GM12801 (cell line): ENCODE data around the gene MINDY2.

ENCODE experiments used
- CTCF ChIP-seq: IDR thresholded peaks from one replicate; pipeline ENCODE4 v1.5.1; 2011; ENCODE audit warnings: control low read depth; ENCODE audit not compliant: insufficient read length; ENCODE audit errors: extremely low read depth

Gene MINDY2, protein sequence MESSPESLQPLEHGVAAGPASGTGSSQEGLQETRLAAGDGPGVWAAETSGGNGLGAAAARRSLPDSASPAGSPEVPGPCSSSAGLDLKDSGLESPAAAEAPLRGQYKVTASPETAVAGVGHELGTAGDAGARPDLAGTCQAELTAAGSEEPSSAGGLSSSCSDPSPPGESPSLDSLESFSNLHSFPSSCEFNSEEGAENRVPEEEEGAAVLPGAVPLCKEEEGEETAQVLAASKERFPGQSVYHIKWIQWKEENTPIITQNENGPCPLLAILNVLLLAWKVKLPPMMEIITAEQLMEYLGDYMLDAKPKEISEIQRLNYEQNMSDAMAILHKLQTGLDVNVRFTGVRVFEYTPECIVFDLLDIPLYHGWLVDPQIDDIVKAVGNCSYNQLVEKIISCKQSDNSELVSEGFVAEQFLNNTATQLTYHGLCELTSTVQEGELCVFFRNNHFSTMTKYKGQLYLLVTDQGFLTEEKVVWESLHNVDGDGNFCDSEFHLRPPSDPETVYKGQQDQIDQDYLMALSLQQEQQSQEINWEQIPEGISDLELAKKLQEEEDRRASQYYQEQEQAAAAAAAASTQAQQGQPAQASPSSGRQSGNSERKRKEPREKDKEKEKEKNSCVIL

GRCh38 chr15:58770857-58771620 is at the start of gene MINDY2:
Gene MINDY2, plus strand, starts transcription at chr15:58771302. Its CDS starts 94 bp downstream, at chr15:58771396.
- no peak for TF ChIP-seq CTCF

DNA sequence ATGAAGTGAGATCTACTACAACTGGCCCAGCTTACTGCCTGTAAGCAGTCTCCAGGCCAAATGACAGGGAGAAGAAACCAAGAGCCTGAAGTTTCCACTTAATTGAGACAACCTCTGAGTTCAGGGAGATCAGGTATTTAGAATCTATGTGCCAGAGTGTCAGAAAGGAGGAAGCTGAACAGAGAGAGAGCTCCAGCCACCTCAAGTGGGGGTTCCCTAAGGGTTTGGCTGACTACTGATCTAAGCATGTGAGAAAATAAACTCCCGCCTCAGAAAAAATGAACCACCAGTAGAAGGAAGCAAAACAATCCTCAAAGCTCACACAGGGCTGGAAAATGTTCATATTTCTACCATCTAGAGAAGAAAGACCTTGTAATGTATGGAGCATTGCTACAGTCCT is 46.6 kb upstream of the MINDY2 start:
- TF ChIP-seq CTCF: no peak

DNA sequence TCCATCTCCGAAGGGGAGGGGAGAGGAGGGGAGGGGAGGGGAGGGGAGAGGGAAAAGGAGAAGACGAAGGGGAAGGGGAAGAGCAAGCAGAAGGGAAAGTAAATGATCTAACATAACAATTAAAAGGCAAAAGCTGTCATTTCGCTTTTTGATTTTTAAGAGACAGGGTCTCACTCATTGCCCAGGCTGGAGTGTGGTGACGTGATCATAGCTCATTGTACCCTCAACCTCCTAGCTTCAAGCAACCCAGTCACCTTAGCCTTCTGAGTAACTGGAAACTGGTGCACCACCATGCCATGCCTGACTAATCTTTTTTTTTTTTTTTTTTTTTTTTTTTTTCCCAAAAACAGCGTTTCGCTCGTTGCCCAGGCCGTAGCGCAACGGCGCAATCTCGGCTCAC is 44.2 kb upstream of the MINDY2 start:
- TF ChIP-seq CTCF: no peak

DNA sequence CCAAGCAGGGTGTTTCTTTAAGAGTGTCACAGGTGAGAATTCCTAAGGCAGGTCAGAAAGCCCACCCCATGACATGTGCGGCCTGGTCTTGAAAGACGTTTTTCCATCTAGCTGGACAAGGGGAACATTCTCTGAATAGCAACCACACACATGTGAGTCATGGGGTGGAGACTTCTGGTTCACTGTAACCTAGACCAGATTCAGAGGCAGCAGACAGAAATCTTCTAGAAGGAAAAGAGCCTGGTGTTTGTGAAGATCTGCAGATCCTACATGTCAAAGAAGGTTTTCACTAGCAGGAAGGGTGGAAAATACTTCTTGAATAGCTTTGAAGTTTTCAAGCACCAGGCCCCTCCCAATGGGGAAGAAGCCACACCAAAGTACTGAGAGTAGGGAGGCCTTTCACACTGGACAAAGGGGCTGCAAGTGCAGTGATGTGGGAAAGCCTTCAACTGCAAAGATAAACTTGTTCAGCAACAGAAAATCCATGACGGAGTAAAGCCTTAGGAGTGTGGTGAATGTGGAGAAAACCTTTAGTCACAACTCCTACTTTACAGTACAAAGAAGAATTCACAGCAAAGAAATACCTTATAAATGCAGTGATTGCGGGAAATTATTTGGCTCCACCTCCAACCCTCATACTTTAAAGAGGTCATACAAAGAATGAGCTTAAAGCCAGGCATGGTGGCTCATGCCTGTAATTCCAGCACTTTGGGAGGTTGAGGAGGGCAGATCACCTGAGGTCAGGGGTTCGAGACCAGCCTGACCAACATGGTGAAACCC is 39.2 kb upstream of the MINDY2 start:
- no peak for TF ChIP-seq CTCF

DNA sequence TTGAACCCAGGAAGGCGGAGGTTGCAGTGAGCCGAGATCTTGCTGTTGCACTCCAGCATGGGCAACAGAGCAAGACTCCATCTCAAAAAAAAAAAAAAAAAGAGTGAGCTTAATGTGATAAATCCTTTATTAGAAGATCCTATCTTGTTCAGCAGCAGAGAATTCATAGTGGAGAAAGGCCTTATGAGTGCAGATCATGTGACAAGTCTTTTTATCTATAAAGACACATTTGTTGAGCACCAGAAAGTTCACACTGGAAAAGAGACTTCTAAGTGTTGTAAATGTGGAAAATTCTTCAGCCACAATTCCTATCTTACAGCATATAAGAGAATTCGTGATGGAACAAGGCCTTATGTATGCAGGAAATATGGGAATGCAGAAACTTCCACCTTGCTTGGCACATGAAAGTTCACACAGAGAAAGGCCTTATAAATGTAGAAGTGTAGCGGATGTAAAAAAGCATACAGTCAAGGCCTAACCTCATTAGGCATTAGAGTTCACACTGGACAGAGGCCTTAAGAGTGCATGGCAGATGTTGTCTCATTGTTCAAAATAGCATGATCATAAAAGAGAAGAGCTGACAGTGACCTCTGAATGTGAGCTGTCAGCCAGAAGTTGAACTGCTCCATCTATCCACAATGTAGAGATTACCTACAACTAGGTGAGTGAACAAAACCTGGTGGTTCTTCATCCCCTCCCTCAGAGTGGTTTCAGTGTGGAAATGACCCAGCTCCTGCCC is 38.3 kb upstream of the MINDY2 start:
- no peak for TF ChIP-seq CTCF

- no peak for TF ChIP-seq CTCF
Observed at GRCh38 chr15:58734859-58735258, 36.2 kb upstream of the MINDY2 start.
